DOHH2 (cell line): ENCODE data around the gene ZNF155.
A peak's percentile ranks its signal among the peaks of the same experiment; 100 is the strongest.

Source experiments
- H3F3A ChIP-seq: fragments of 200-600 bp; sonication (generic), shearing (Covaris generic); 2 replicates; pipeline ENCODE4 v1.6.0; 2016; ENCODE audit warnings: antibody characterized with exemption, mild to moderate bottlenecking; ENCODE audit not compliant: control insufficient read depth, insufficient read depth
- H3K27ac ChIP-seq: fragments of 200-600 bp; sonication (generic); 2 replicates; pipeline ENCODE4 v1.5.1; 2014; ENCODE audit warnings: low read depth, mild to moderate bottlenecking, low read length, moderate library complexity
- H3K27me3 ChIP-seq: fragments of 200-600 bp; sonication (generic); 2 replicates; pipeline ENCODE4 v1.6.1; 2014; ENCODE audit warnings: mild to moderate bottlenecking, low read length, mixed read lengths; ENCODE audit not compliant: control insufficient read depth
- H3K36me3 ChIP-seq: fragments of 200-600 bp; sonication (generic); 2 replicates; pipeline ENCODE4 v1.6.1; 2014; ENCODE audit warnings: mild to moderate bottlenecking, low read length, moderate library complexity, mixed read lengths; ENCODE audit not compliant: control insufficient read depth
- H3K4me1 ChIP-seq: fragments of 200-600 bp; sonication (generic); 2 replicates; pipeline ENCODE4 v1.6.1; 2014; ENCODE audit warnings: mild to moderate bottlenecking, low read length, mixed read lengths; ENCODE audit not compliant: control insufficient read depth
- H3K4me2 ChIP-seq: fragments of 200-600 bp; sonication (generic); 2 replicates; pipeline ENCODE4 v1.6.0; 2014; ENCODE audit warnings: mild to moderate bottlenecking, low read length, moderate library complexity
- H3K4me3 ChIP-seq: fragments of 200-600 bp; sonication (generic); 2 replicates; pipeline ENCODE4 v1.5.1; 2014; ENCODE audit warnings: mild to moderate bottlenecking, low read length, mixed read lengths
- H3K79me2 ChIP-seq: fragments of 200-600 bp; sonication (generic); 2 replicates; pipeline ENCODE4 v1.6.1; 2014; ENCODE audit warnings: mild to moderate bottlenecking, low read length, mixed read lengths; ENCODE audit not compliant: control insufficient read depth
- H3K9me2 ChIP-seq: fragments of 200-600 bp; sonication (generic); replicated peaks from 2 replicates; pipeline ENCODE4 v1.6.1; 2014; ENCODE audit warnings: mild to moderate bottlenecking, low read length, mixed read lengths; ENCODE audit not compliant: control insufficient read depth
- H3K9me3 ChIP-seq: fragments of 200-600 bp; sonication (generic); 2 replicates; pipeline ENCODE4 v1.6.1; 2014; ENCODE audit warnings: antibody characterized with exemption, low read length, mixed read lengths; ENCODE audit not compliant: control insufficient read depth, insufficient read depth
- H4K20me1 ChIP-seq: fragments of 200-600 bp; sonication (generic); 2 replicates; pipeline ENCODE4 v1.6.0; 2014; ENCODE audit warnings: low read depth, mild to moderate bottlenecking, antibody characterized with exemption, low read length, moderate library complexity; ENCODE audit not compliant: control insufficient read depth, insufficient read depth
- EZH2phosphoT487 ChIP-seq: fragments of 200-600 bp; sonication (generic); IDR thresholded peaks from 2 replicates; pipeline ENCODE4 v1.6.1; 2017; ENCODE audit warnings: borderline replicate concordance, mild to moderate bottlenecking, antibody characterized with exemption, low read length, moderate library complexity, mixed read lengths
- TF ChIP-seq, protein P1 (sequence below): fragments of 200-600 bp; sonication (generic); IDR thresholded peaks from one replicate; pipeline ENCODE4 v1.5.1; 2014; ENCODE audit warnings: antibody characterized with exemption, mild to moderate bottlenecking, low read depth, low read length; ENCODE audit not compliant: poor library complexity, severe bottlenecking

The ZNF155 gene

DNA sequence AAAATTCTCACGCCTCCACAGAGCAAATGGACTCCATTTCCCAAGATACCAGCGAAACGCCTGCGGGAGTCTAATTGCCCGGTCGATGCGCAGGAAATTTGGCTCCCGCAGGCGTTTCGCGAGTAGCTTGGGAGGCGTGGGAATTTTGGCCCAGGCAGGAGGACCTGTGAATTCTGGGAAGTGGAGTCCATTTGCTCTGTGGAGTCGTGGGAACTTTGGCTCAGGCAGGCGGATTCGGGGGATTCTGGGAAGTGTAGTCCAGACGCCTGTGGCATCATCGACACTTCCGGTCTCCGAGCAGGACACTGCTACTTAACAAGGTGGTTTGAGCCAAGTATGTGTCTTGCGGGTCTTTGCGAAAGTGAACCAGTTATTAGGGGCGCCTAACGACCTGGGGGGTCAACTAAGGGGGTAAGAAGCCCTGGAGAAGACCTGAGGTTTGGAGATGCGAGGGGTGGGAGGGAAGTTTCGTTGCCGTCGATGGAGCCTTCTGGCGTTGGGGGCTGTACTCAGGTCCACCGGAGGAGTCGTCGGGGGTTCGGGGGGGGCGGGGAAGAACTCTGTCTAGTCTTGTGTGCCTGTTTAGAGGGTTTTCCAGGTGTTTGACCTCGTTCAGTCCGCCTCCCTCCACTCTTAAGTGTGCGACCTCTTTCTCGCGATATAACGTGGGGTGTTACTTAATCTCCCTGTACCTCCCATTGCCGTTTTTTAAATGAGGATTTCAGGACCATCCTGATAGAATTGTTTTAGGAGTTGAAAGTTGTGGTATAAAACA, at the start of gene ZNF155:
Gene ZNF155 (plus strand): TSS at position 277 of the 775 bp plus-strand sequence. CDS start 4,356 bp downstream, outside the sequence.
- H3F3A ChIP-seq, result no peaks in the 10 kb centered on the region
- H3K79me2 ChIP-seq, result no peaks in the 10 kb centered on the region
- H3K4me3 ChIP-seq, result peak within 1 kb of the TSS; percentile 56
- H3K36me3 ChIP-seq, result no peaks in the 10 kb centered on the region
- no peaks in the 10 kb centered on the region for H4K20me1 ChIP-seq
- peak within 1 kb of the TSS; percentile 55 for H3K4me2 ChIP-seq
- H3K27me3 ChIP-seq, result no peaks in the 10 kb centered on the region
- no peaks in the 10 kb centered on the region; the same call in 1 of the 2 replicates for H3K4me1 ChIP-seq
- H3K27ac ChIP-seq, result no peak within 1 kb of the TSS
- H3K9me2 ChIP-seq, result no peaks in the 10 kb centered on the region
- TF ChIP-seq EZH2phosphoT487, result no peak
- TF ChIP-seq, protein P1, sequence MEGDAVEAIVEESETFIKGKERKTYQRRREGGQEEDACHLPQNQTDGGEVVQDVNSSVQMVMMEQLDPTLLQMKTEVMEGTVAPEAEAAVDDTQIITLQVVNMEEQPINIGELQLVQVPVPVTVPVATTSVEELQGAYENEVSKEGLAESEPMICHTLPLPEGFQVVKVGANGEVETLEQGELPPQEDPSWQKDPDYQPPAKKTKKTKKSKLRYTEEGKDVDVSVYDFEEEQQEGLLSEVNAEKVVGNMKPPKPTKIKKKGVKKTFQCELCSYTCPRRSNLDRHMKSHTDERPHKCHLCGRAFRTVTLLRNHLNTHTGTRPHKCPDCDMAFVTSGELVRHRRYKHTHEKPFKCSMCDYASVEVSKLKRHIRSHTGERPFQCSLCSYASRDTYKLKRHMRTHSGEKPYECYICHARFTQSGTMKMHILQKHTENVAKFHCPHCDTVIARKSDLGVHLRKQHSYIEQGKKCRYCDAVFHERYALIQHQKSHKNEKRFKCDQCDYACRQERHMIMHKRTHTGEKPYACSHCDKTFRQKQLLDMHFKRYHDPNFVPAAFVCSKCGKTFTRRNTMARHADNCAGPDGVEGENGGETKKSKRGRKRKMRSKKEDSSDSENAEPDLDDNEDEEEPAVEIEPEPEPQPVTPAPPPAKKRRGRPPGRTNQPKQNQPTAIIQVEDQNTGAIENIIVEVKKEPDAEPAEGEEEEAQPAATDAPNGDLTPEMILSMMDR, result no peak
- 0 out of 2 replicates have a peak, but pooled peaks cover 3% of the 10 kb centered on the region for H3K9me3 ChIP-seq

DNA sequence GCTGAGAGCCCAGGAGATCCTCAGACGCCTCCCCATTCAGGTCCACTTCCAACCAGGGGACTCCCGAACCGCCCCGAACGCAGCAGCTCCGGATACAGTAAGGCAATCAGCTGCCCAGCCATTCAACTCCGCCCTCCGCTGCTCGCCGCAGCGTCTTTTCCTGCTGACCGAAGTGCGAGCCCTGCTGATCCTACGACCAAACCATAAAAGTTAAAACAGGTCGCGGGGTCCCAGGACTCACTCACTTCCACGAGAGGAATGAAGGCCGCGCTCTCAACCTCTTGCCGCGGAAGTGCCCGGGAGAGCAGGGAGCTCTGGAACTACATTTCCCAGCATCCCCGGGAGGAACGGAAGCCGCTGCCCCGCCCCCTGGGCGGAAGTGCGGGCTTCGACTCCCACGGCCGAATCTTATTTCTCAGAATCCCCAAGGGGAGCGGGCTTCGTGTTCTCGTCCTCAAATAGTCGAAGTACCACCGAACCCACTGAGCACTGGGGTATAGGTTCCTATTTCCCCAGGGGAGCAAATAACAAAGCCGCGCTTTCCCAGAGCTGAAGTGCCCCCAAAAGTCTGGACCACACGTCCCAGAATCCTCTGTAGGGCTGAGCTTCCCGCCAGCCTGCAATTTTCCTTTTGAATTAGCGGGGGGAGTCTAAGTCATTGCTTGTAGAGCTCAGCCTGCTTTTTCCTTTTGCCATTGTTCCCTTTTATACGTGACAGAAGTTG, 48.8 kb upstream of the ZNF155 start, which contains the start of gene ZNF45:
Gene ZNF45 (minus strand): TSS at position 298 of the 724 bp plus-strand sequence. CDS start 13,097 bp downstream, outside the sequence.
- TF ChIP-seq EZH2phosphoT487, result no peak
- TF ChIP-seq, protein P1, result no peak
- Histone ChIP-seq H3F3A (0 out of 2 replicates have a peak, but pooled peaks cover 3% of the 10 kb centered on the region), H3K27ac (no peak within 1 kb of the TSS), H3K36me3 (peaks cover 18% of the 10 kb centered on the region), H3K27me3 (no peaks in the 10 kb centered on the region), H3K9me2 (no peaks in the 10 kb centered on the region), H3K4me1 (peaks cover 13% of the 10 kb centered on the region), H3K79me2 (no peaks in the 10 kb centered on the region), H4K20me1 (no peaks in the 10 kb centered on the region), H3K9me3 (peaks cover 19% of the 10 kb centered on the region), H3K4me2 (peak within 1 kb of the TSS; percentile 86), H3K4me3 (peak within 1 kb of the TSS; percentile 91)

DNA sequence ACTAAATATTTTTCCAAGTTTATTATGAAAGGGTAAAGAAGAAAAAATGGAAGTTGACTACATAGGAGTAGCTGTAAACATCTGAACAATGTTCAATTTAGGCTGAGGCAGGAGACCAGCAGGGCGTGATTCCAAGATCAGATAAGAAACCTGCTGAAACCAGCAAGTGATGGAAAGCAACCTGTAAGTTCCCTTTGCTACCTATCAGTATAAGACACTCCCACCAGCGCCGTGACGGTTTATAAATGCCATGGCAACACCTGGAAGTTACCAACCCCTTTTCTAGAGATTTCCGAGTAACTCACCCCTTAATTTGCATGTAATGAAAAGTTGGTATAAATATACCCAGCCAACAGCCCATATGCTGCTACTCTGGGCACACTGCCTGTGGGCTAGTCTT, 47.8 kb upstream of the ZNF155 start:
- 0 out of 2 replicates have a peak, but pooled peaks cover 3% of the 10 kb centered on the region for H3F3A ChIP-seq
- no peak overlapping the region for H3K4me3 ChIP-seq
- no peak for TF ChIP-seq EZH2phosphoT487
- TF ChIP-seq, protein P1, result no peak

More for the DNA sequence above, 47.8 kb upstream of the ZNF155 start:
- Histone ChIP-seq H3K27me3 (no peaks in the 10 kb centered on the region), H3K9me2 (no peaks in the 10 kb centered on the region), H3K27ac (no peak overlapping the region), H3K4me2 (no peak overlapping the region), H3K36me3 (peaks cover 11% of the 10 kb centered on the region; the same call in 1 of the 2 replicates), H3K79me2 (no peaks in the 10 kb centered on the region), H3K9me3 (peaks cover 19% of the 10 kb centered on the region), H3K4me1 (peaks cover 13% of the 10 kb centered on the region), H4K20me1 (no peaks in the 10 kb centered on the region)
